ENCODE measurements around the gene PPP1R15A. TPM values are rescaled to one million over a fixed set of nuclear protein-coding genes. Genes with fewer than 3 reads are reported as not detected.
"Not testable (repeated sequence)": the region's sequence is repeated elsewhere in the genome, so short reads cannot be mapped to it uniquely, and the experiment has no call there.

The PPP1R15A gene
- total RNA-seq, 1 experiment from 2014 or later: 83.3 TPM

GRCh38 chr19:48906324-48906723 lies 34.1 kb downstream of the PPP1R15A start:
- no TSS peak for BruUV-seq (replicated peaks)
- Histone ChIP-seq H3K27me3 (replicated peaks; ENCODE audit: control insufficient read depth, insufficient read depth, low read length) (no peaks in the 10 kb centered on the region), H3K4me3 (ENCODE audit: low read depth, low read length) (no peak overlapping the region), H3K9me3 (no peaks in the 10 kb centered on the region), H3K4me1 (peaks cover 18% of the 10 kb centered on the region), H3K36me3 (ENCODE audit: control insufficient read depth, insufficient read depth, low read length) (peaks cover 2% of the 10 kb centered on the region; the same call in 1 of the 2 replicates)
- Mint-ChIP-seq H3K4me1 (ENCODE audit: low read depth, unreplicated experiment) (peaks cover 11% of the 10 kb centered on the region), H3K27me3 (ENCODE audit: insufficient read depth, unreplicated experiment) (no peaks in the 10 kb centered on the region), H3K4me3 (ENCODE audit: unreplicated experiment) (no peak overlapping the region), H3K36me3 (ENCODE audit: insufficient read depth, unreplicated experiment) (peaks cover 54% of the 10 kb centered on the region), H3K27ac (ENCODE audit: unreplicated experiment) (no peak overlapping the region), H3K9me3 (ENCODE audit: unreplicated experiment) (no peaks in the 10 kb centered on the region)
- POLR2A ChIA-PET: no interaction called here
- no peak for TF ChIP-seq CTCF (IDR thresholded peaks at IDR 0.05; ENCODE audit: insufficient read depth in 1 of 2, low read depth in 1 of 2, low read length in 1 of 2, severe bottlenecking in 1 of 2, unreplicated experiment in 1 of 2)
- CTCF ChIA-PET: interaction anchor here (0.7 kb wide), 1 partner anchor 64 kb away, joined by 6 read pairs; no protein-coding TSS in a partner anchor
- DNase-seq: no peak
- intact Hi-C loops (cut with micrococcal nuclease; ENCODE audit: unreplicated experiment): no loop called here

- BruUV-seq (replicated peaks): no TSS peak
- H3K4me1 Mint-ChIP-seq (ENCODE audit: low read depth, unreplicated experiment): peaks cover 11% of the 10 kb centered on the region
- ChIA-PET CTCF (no interaction called here), POLR2A (no interaction called here)
- TF ChIP-seq CTCF (IDR thresholded peaks at IDR 0.05; ENCODE audit: insufficient read depth in 1 of 2, low read depth in 1 of 2, low read length in 1 of 2, severe bottlenecking in 1 of 2, unreplicated experiment in 1 of 2): no peak
- H3K9me3 ChIP-seq: no peaks in the 10 kb centered on the region
- H3K4me1 ChIP-seq: peaks cover 16% of the 10 kb centered on the region
- no peaks in the 10 kb centered on the region for H3K27me3 ChIP-seq (replicated peaks; ENCODE audit: control insufficient read depth, insufficient read depth, low read length)
- H3K9me3 Mint-ChIP-seq (ENCODE audit: unreplicated experiment): no peaks in the 10 kb centered on the region
- peak; percentile 72 to 88 for DNase-seq
- H3K4me3 Mint-ChIP-seq (ENCODE audit: unreplicated experiment): peak overlapping the region; percentile 39
- H3K36me3 Mint-ChIP-seq (ENCODE audit: insufficient read depth, unreplicated experiment): peaks cover 65% of the 10 kb centered on the region
- no peak overlapping the region for H3K4me3 ChIP-seq (ENCODE audit: low read depth, low read length)
- intact Hi-C loops (cut with micrococcal nuclease; ENCODE audit: unreplicated experiment): no loop called here
- H3K36me3 ChIP-seq (ENCODE audit: control insufficient read depth, insufficient read depth, low read length): peaks cover 2% of the 10 kb centered on the region; the same call in 1 of the 2 replicates
- no peaks in the 10 kb centered on the region for H3K27me3 Mint-ChIP-seq (ENCODE audit: insufficient read depth, unreplicated experiment)
- peak overlapping the region; percentile 71 for H3K27ac Mint-ChIP-seq (ENCODE audit: unreplicated experiment)
Measured at GRCh38 chr19:48907671-48908070, 35.5 kb downstream of the PPP1R15A start.

- CTCF ChIA-PET; H3K4me3 Mint-ChIP-seq (ENCODE audit: unreplicated experiment); BruUV-seq (replicated peaks); H3K27me3 ChIP-seq (replicated peaks; ENCODE audit: control insufficient read depth, insufficient read depth, low read length); H3K9me3 Mint-ChIP-seq (ENCODE audit: unreplicated experiment); H3K36me3 ChIP-seq (ENCODE audit: control insufficient read depth, insufficient read depth, low read length); POLR2A ChIA-PET; H3K9me3 ChIP-seq; H3K27me3 Mint-ChIP-seq (ENCODE audit: insufficient read depth, unreplicated experiment); intact Hi-C loops (cut with micrococcal nuclease; ENCODE audit: unreplicated experiment); H3K4me3 ChIP-seq (ENCODE audit: low read depth, low read length); DNase-seq; H3K27ac Mint-ChIP-seq (ENCODE audit: unreplicated experiment): not testable (repeated sequence)
- peaks cover 16% of the 10 kb centered on the region for H3K4me1 ChIP-seq
- H3K4me1 Mint-ChIP-seq (ENCODE audit: low read depth, unreplicated experiment): peaks cover 11% of the 10 kb centered on the region
- H3K36me3 Mint-ChIP-seq (ENCODE audit: insufficient read depth, unreplicated experiment): peaks cover 77% of the 10 kb centered on the region
Measured at GRCh38 chr19:48909424-48910077, 37.3 kb downstream of the PPP1R15A start.

All from Caco-2 (cell line).